ENCODE measurements around the gene CRB2.
A peak's percentile ranks its signal among the peaks of the same experiment; 100 is the strongest.

Gene CRB2

DNA sequence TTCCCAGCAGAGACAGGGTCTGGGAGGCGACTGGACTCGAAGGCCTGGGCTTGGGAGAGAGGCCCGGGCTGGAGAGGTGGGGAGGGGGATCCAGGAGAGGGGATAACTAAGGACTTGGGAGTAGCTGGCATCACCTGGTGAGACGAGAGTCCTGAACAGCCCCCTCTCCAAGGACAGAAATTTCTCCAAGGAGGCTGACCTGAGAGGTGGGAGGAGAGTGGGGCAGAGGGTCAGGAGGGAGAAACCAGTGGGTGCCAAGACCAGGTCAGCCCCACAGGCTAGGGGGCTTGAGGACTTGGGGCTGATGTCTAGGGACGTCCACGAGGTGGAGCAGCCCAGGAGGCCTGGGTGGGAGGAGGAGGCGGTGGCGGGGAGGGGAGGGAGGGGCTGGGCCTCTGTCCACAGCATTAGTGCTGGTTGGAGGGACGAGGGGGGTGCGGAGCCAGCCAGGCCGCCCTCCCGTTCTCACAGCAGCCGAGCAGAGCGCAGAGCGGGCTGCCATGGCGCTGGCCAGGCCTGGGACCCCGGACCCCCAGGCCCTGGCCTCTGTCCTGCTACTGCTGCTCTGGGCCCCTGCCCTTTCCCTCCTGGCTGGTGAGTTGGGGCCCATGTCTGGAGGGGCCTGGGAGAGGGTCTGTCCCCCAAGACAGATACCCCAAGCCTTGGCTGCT, at the start of gene CRB2:
Gene CRB2, plus strand, starts transcription at position 437 of the 671 bp plus-strand sequence. Its CDS starts 64 bp downstream, at position 501.
- no peak for DNase-seq (ENCODE audit: low spot score)

DNA sequence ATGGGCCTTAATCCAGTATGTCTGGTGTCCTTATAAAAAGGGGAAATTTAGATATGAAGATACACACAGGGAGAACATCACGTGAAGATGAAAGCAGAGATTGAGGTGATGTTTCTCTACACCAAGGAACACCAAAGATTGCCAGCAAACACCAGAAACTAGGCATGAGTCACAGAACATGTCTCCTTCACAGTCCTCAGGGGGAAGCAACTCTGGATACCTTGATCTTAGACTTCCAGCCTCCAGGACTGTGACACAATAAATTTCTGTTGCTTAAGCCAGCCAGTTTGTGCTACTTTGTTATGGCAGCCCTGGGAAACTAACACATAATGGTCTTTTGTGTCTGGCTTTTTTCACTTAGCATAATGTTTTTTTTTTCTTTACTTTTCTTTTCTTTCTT, 46.4 kb upstream of the CRB2 start:
- no peak for DNase-seq (ENCODE audit: low spot score)

DNA sequence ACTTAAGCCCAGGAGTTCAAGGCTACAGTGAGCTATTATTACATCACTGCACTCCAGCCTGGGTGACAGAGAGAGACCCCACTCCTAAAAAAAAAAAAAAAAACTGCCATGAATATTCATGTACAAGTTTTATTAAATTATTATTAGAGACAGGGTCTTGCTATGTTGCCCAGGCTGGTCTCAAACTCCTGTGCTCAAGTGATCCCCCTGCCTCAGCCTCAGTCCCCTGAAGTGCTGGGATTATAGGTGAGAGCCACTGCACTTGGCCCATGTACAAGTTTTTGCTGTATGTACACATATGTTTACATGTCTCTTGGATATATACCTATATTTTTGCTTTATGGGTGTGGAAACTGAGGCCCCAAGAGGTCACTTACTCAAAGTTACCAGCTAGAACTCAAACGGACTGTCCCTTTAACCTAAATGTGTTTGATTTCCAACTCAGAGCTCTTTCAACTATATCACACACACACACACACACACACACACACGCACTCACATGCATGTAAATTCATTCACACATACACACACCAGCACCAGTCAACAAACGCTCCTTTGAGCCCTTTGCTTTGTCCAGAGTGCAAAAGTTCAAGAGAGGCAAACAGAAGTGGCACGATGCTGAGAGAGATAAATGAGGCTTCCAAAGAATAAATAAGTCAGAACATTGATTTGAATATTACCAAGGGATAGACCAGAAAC, 45.3 kb upstream of the CRB2 start:
- DNase-seq (ENCODE audit: low spot score): no peak

DNA sequence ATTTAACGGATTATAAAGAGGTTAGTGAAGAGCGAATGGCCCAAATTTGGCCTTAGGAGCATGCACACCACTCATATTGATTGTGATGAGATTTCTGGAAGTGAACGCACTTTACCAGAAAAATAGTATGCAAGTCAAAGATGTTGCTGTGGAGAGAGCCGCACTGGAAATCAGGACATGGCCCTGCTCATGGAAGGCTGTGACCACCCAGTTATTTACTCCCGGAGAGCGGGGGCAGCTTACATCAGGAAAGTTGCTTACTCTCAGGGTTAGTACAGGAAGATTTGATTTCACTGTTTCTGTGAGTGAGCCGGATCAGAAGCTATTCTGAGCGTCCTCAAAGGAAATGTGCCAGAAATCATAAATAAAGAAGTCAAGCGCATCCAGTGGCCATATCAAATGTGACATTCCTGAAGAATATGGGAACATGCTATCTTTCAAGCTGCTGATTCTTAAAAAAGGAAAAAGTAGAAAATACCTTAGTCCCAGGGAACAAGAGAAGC, 44.7 kb upstream of the CRB2 start:
- DNase-seq (ENCODE audit: low spot score): no peak

DNA sequence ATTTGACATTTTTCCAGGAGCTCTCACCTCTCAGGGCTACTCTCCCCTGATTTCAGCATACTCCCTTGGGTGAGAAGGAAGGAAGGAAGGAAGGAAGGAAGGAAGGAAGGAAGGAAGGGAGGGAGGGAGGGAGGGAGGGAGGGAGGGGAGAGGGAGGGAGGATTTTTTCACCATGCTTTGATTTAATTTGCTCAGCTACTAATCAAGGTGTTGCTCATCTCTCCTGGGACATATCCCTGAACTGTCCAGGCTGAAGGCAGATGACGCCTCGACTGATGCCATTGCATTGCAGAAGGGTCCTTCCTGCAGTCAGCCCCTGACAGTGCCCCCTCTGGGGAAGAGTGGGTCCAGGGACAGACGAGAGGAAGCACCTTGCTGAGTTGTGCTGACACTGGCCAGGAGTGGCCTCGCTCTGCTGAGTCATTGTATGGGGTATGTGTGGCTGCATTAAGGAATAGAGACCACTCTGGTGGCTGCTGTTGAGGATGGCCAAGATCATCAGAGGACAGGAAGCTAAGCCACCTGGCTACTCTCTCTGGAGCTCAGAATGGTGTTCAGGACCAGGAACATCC, 43.6 kb upstream of the CRB2 start:
- DNase-seq (ENCODE audit: low spot score): no peak

DNA sequence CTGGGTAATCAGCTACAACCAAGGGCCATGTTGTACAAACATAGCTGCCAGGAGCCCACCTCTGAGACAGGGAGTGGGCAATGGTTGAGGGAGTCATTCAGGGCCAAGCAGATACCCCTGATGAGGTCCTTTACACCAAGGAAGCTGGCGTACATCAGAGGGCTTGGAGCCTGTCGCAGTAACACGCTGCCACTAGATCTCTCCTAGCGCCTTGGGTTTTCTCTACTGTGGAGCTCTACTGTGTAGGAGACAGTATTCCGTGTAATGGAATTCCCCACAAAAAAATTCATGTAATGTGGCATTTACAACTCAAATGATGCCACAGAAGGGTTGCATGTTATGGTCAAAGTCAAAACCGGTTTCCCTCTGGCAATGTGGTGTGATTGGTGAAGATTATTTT, 41.4 kb upstream of the CRB2 start:
- DNase-seq (ENCODE audit: low spot score): no peak

DNA sequence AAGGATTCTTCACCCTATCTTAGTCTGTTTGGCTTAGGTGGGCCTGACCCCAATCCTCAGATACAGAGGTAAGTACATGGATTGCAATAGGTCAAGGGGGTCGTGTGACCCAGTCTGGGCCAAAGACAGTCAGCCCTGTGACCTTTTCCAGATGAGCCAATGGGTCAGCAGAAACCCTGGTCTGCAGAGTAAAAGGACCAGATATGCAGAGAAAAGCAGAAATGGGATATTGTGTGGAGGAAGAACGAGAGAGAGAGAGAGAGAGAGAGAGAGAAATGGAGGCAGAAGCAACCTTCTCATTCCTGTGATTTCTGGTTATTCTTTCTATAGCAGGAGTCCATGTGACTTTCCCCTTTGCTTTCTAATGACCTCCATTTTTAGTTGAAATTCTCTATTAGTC, 40.4 kb upstream of the CRB2 start:
- no peak for DNase-seq (ENCODE audit: low spot score)

DNA sequence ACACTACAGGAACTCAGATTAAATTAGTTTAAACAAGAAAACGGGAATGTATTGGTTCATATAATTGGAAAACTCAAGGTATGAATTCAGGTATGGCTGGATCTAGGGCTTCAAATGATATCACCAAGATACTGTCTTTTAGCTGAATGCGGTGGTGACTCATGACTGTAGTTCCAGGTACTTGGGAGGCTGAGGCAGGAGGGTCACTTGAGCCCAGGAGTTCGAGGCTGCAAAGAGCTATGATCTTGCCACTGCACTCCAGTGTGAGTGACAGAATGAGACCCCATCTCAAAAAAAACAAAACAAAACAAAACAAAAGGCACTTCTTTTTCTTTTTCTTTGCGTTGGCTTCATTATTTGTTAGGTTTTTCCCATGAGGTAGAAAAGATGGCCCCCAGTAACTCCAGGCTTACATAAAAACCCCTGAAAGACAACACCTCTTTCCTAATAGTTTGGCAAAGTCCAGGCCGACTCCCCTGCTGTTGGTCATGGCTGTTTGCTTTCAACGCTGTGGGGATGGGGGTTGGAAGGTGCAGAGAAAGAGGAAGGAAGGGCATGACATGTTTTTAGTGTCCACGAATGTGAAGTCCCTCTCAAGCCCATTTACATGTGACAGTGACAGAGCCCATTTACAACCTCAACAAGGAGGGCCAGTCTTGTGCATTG, 39.8 kb upstream of the CRB2 start:
- no peak for DNase-seq (ENCODE audit: low spot score)

DNA sequence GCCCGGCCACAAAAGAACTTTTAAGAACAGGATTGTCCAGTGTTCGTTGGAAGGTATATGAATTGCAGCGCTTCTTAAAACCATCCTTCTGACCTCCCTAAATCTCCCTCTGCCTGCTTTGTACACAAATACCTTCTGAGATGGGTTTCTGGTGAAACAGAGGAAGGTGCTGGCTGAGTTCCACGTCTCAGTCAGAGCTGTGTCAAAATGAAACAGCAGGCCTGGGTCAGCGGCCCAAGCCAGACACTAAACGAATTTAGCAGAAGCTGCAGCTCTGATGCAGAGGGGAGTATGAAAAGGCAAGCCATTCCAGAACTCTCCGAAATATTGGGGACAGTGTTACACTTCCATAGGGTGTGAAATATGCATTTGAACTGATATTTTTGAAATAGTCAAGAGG, 37.8 kb upstream of the CRB2 start:
- DNase-seq (ENCODE audit: low spot score): no peak

DNA sequence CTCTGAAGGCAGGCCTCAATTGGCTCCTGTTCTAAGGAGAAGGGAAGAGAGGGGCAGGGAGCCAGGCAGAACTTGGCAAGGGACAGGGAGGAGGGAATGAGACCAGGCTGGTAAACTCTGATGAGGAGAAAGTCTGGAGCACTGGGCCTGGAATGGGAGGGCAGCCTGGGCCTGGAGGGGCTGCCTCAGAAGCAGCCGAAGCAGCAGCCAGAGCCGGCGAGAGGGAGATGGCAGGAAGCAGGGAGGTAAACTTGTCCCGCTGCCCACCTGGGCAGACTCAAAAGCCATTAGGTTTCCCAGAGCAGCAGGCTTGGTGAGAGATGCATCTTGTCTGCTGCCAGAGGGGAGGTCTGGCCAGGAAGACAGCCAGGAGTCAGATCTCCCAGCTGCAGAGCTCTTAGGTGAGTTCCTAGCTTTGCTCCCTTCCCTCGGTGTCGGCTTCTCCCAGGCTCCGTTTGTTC, 37.0 kb upstream of the CRB2 start:
- no peak for DNase-seq (ENCODE audit: low spot score)

DNA sequence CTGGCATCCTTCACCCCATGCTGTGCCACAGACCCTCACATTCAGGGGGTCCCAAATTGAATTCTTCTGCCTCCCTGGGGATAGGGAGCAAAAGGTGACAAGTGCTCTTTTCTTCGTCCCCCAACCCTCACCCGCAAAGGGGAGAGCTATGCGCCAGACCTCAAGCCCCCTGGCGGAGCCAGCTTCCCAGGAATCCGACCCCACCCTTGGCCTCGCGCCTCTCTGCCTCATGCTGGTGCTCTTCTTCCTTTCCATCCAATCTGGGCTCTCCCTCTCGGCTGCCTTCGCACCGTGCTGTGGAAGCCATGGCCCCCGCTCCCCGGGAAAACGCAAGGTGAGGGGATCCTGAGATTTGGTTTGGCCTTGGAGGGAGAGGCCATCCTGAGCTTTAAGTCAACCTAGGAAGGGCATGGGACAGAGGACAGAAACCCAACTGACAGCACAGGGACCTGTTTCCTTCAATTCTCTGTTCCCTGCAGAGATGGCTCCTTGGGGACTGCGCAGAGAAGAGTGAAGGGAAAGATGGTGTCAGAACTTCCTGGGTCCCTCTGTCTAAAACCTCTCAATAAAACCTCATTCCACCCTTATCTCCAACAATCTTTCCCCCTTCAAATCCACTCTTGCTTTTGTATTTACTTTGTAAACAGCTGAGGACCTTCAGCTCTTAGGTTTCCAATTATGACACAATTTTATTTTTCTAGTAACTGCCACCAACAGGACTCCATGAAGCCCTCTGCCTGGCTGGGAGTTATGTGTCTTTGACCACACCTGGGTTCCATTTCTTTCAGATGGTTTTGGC, 36.3 kb upstream of the CRB2 start:
- DNase-seq (ENCODE audit: low spot score): no peak

DNA sequence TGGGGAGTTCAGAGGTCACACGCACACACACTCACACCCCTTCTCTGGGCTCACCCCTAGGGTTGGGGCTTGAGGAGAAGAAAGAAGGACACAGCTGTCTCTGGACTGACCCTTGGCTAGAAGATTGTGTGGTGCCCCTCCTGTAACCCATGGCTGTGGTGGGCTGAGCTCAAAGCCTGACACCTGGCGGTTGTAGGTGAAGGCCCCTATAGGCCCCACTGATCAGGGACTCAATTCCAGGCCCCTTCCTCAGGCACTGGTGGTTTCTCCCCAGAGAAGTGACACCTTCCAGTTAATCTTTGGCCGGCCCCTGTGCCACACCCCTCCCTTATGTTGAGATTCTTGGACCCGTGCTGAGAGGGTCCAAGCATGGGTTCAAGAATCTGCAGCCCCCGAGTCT, 35.2 kb upstream of the CRB2 start:
- no peak for DNase-seq (ENCODE audit: low spot score)

DNA sequence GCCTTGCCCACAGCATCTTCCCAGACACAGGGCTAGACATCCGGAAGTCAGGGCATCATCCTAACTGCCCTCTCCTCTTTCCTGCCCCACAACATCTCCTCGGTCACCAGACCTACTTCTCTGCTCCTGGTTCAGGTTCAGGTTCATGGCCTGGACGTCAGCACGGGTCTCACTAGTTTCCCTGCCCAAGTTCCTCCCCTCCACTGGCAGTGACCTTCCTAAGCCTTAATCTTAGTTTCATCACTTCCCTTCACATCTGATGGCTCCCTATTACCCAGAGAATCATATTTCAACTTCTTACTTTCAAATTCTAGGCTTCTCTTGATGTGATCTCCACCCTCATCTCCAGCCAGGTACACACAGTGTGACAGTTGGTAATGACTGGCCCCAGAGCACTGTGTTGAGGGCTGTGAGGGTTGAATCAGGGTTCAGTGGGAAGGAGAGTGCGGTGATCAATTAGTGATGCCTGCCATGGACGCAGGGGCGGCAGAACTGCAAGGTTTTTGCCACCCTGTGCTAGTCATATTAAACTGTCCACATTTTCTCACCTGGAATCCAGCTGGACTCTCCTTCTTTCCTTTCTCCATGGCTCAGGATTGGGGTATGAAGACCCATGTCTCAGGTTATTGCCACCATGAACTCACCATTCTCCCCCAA, 34.3 kb upstream of the CRB2 start:
- no peak for DNase-seq (ENCODE audit: low spot score)

DNA sequence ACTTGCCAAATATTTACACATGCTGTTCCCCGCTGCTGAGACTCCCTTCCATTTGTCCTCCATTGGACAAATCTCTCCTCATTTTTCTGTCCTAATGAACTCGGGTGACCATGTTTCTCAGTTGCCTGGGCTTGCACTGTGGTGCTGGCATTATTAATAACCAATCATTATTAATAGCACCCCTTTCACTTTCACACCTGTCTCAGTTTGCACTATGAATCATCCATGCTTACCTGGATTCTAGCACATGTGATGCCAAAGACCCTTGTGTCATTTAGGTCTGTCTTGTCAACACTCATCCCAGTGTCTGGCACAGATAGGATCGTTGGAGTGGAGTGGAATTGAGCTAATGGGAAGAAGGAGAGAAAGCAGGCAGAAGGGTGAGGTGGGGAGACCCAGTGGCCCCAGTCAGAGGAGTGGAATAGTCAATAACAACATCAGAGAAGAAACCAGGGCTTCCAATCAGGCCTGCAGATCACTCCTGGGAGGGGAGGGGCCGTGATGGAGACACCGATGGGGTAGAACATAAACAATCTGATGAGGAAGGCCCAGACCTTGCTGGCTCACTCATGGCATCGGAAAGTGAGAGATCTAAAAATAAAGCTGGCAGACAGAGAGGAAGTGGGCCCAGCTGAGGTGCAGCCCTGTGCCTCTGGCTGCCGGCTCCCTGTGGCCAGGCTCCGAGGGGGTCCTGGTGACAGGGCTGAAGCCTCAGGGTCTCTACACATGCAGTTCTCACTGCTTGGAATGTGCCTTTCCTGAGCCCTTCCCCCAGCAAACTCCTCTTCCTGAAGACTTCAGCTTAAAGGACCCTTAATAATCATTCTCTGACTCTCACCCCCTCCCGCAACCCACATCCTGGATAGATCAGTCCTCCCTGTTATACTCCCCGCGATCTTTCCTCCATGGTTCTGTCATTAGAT, 33.5 kb upstream of the CRB2 start:
- no peak for DNase-seq (ENCODE audit: low spot score)

DNA sequence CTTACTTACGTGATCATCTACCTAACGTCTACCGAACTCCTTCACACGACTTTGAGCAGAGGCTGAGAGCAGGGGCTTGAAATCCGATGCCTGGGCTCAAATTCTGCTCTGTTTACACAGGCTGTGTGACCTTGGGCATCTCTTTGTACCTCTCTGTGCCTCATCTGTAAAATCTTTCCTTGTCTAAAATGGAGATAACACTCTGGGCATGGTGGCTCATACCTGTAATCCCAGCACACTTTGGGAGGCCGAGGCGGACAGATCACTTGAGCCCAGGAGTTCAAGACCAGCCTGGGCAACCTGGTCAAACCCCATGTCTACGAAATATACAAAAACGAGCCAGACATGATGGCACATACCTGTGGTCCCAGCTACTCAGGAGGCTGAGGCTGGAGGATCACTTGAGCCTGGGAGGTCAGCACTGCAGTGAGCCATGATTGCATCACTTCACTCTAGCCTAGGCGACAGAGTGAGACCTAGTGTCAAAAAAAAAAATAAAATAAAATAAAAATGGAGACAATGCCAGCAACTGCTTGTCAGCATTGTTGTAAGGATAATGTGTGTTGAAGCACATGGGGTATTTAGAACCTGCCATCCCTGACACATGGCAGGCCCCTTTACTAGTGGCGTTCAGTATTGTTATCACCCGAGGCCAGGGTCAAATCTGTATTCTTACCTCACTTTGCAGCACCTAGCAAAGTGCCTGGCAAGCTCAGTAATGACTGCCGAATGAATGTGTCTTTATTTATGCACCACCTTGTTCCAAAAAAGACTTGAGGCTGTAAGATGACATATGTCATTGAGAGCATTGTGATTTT, 32.6 kb upstream of the CRB2 start:
- no peak for DNase-seq (ENCODE audit: low spot score)

DNA sequence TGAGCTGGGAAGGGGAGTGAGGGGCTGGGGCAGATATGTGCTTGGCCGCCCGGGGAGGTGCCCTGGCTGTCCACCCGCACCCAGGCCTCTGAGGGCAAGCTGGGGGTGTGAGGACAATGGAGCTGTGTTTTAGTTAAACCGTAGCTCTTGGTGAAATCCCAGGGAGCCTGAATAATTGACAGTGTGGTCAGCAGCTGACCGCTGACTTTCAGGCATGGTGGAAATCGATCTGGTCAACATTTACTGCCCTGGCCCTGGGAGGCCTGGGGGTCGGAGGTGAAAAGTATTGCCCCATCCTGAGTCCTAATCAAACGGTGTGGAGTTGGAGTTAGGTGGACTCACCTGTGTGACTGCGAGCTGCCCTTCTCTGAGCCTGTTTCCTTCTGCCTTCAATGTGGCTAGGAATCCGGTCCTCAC, 31.2 kb upstream of the CRB2 start:
- DNase-seq (ENCODE audit: low spot score): peak; percentile 56

DNA sequence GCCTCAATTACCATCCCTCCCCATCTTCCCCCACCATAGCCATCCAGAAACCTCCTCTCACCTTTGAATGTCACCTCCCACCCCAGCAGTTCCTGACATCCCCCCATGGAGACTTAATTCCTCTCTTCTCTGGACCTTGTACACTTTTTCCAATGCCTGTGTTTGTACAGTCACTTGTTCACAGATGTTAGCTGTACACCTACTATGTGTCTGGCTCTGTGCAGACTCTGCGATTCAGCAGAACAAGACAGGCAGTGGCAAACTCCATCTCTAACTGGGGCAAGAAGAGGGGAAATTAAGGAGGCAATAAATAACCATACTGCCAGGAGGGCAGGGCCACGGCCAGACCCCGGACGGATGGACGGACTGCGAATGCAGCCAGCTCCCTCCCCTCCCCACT, 29.8 kb upstream of the CRB2 start:
- DNase-seq (ENCODE audit: low spot score): no peak

DNA sequence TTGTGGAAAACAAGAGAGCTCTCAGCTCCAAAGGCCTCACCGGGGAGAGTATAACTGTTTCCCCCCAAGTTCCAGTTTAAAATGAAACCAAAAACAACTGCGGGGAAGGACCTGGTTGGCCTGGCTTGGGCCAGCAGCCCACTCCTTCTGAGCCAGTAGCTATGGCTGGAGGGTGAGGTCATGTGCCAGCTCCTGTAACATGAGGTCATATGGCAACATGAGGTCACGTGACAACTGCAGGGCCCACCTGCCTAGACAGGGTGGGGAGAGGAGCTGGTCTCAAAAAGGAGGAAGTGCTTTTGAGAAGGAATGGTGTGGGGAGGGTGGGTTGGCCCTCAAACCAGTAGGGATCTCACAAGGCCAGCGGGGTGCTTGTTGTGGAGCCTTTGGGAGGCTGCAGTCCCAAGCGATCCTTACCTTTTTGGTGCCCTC, 29.3 kb upstream of the CRB2 start:
- DNase-seq (ENCODE audit: low spot score): no peak

DNA sequence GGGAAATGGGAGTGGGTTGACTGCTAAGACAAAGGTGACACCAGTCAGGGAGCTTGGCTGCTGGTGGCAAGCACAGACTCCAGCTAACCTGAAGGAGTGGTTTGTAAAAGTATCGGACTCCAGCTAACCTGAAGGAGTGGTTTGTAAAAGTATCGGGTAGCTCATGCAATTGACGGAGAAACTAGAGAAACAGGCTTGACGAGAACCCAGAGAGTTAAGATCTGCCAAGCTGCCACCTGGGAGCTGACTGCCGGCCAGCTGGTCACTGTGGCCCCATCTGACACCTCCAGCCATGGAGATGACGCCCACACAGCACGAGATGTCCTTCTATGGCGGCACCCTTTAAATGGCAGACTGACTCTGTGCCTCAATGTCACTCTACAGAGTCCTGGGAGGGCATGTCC, 28.3 kb upstream of the CRB2 start:
- DNase-seq (ENCODE audit: low spot score): no peak

Data from COLO829 (cell line).